GM21390 (cell line): ENCODE data around the gene WDR1.

Experiments
- ATAC-seq: cut with Tn5 transposase; IDR thresholded peaks from one replicate; pipeline ENCODE4 v1.9.1; 2021; ENCODE audit not compliant: unreplicated experiment

Gene WDR1

DNA sequence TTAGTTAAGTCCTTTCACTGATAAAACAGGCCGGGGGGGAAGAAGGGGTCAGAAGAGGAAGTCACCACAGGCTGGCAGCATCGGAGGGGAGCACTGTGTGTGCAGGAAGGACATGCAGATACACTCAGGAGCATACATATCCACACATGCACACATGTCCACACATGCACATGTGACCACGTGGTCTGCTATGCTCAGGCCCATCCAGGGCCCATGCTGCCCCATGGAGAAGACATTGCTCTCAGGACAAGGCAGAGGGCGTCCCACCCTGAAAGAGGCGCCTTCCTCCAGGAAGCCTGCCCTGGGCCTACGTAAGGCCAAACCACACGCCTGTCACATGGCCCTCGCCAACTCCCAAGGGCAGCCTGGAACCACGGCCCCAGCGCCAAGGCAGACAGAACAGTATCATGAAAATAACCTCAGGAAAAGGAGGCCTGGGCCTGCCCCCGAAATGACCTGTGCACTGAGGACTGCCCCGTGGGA is 15.8 kb downstream of the WDR1 start:
- no peak for ATAC-seq

DNA sequence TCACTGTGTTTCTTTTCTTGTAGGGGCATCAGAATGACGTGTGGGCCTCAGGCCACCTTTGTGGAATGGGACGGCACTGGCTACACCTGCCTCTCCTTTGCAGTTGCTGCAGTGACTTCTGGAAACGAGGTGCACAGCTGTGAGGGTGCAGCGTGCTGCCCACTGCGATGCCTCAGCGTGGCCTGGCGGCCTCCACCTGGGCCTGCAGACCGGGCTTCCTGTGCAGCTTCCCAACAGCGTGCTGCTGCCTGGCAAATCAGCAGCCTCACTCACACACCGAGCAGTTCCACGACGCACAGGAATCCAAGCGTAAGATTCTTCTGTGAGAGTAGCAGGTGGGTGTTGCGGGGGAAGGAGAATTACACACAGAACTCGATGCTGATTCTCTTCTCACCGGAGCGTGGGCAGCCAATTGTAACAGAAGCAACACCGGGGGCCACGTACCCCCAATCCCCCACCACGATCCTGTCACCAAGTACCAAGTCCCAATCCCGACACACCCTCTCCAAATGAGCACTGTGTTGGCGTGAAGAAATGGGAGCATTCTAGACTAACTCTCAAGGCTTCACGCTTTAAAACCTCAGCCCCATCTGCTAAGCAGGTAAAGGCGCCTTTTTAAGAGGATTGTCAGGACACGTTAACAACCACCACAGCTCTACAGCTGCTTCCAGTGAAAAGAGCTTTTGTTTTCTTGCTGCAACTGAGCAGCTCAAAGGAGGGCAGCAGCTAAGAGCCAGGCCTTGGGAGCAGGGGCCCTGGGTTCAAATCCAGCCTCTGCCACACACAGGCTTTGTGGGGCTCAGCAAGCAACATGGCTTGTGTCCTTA is 16.9 kb downstream of the WDR1 start:
- ATAC-seq, result no peak

GRCh38 chr4:10098780-10099160 is 17.8 kb downstream of the WDR1 start:
- ATAC-seq, result no peak

DNA sequence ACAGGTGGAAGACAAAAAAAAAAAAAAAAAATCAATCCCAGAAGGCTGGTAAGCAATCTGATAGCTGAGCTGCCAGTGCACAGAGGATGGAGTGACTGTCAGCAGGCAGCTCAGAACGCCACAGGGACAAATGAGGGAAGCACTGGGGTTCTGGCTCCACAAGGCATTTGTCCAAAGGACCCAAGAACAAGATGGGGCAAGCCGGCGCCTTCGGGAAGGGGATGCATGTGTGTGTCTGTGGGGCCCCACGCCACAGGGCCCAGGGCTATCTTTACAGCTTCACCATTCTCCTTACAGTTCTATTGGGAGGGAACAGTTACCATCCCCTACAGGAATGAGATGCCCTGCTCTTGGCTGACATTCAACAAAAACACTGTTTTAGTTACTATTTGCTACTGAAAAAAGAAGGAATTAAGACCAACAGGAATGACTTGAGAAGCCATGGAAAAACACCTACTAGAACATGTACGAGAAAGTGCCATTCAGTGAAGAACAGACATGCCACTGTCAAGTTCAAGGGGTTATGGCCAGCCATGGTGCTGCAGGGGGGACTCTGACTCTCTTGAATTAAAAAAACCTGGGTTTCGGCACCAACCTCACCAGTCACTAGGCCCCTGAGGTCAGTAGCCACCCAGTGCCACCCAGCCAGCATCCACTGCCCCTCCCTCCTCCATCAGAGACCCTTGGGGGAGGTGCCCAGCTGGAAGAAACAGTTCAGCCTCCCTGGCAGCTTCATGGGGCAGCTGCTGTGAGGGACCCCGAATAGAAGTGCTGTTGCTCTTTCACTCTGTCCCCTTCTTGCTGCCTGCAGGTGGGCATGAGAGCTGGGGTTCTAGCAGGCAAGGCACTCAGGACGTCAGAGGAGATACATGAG is 18.5 kb downstream of the WDR1 start:
- no peak for ATAC-seq

GRCh38 chr4:10096978-10097335 is 19.6 kb downstream of the WDR1 start:
- no peak for ATAC-seq

DNA sequence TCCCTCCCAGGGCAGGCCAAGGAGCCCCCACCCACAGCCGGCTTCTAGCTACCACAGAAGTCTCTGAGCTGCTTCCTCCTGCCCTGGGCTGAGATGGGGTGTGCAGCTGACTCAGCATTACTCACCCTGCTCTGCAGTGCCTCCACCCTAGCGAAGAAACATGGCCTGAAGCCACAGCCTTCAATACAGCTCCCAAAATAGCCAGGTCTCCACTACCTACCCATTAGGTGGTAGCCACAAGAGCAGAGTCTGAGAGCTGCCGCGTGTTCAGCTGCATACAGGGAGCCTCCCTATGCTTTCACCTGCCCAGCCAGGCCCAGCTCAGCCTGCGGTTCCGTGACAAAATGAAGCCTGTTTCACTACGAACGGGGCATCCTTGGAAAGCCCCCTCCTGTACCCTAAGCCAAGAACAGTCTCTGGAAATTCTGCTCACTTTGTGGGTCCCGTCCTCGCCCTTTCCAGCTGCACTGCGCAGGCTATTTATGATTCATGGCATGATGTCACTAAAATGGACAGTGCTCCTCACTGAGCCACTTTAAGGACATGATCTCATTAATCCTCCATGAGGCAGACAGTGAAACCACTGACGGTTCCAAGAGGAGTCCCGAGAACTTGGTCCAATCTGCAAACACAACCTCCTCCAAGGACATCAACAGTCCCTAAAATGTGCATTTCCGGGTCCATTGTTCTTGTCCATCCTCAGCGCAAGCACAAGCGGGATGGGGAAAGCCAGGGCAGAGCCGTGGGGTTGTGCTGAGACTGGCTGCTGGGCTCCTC is 20.2 kb downstream of the WDR1 start:
- peak; percentile 77 for ATAC-seq

DNA sequence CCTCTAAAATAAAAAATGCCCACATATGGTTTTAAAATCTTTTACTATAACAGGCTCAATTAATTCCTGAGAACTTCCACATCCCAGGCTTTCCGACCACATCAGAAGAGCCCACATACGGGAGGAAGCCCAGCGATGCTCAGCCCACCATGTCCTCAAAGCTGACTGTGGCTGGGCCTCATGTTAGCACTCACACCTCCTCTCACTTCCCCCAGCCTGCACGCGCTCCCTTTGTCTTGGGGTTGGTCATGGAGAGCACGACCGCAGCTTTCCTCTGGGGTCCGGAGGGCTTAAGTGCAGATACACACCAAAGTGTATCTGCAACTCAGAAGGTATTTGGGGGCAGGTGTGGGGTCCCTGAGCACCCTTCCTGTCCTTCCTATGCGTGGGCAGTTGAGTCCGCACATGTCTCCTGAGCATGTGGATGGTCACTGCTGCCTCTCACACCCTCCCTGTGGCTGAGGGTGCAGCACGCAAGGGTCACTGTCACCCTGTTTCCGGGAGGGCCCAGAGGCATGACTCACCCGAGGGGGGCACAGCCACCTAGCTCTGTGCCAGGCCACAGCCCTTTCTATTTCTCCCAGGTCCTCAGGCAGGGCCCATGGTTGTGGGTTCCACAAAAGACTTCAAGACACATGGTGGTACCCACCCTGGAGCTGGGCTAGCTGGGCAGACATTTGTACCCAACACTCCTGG is 21.2 kb downstream of the WDR1 start:
- no peak for ATAC-seq

DNA sequence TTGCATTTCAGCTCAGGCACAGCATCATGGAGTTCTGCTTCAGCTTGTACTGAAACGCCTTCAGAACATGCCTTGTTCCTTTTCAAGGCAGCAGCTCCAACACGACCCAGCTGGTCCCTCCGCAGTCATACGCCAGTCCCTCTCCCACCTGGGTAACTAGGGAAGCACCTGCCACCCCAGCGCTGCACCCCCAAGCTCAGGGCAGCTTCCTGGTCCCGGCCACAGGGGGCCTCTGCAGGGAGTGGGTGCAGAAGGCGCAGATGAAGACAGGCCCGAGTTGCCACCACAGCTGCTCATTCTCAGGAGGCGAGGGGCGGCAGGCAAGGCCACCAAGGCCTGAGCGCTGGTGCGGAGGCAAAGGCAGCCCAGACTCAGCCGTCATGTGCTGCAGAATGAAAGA is 21.8 kb downstream of the WDR1 start:
- no peak for ATAC-seq

- ATAC-seq, result no peak
Observed at GRCh38 chr4:10093801-10094552, 22.6 kb downstream of the WDR1 start.

DNA sequence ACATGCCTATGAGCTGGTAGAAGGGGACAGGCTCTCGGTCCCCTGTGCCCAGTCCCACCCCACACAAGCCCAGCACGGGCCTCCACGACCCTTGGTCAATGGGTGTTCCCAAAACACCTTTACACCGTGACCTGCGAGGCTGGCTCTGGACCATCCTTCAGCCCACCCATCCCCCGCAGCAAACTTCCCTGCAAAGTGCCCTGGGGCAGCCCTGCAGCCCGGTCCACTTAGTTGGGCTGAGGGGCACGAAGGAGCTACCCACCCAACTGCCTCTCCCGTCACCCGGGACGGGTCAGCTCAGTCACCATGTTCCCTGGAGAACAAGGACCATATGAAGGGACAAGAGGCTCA is 23.4 kb downstream of the WDR1 start:
- no peak for ATAC-seq

DNA sequence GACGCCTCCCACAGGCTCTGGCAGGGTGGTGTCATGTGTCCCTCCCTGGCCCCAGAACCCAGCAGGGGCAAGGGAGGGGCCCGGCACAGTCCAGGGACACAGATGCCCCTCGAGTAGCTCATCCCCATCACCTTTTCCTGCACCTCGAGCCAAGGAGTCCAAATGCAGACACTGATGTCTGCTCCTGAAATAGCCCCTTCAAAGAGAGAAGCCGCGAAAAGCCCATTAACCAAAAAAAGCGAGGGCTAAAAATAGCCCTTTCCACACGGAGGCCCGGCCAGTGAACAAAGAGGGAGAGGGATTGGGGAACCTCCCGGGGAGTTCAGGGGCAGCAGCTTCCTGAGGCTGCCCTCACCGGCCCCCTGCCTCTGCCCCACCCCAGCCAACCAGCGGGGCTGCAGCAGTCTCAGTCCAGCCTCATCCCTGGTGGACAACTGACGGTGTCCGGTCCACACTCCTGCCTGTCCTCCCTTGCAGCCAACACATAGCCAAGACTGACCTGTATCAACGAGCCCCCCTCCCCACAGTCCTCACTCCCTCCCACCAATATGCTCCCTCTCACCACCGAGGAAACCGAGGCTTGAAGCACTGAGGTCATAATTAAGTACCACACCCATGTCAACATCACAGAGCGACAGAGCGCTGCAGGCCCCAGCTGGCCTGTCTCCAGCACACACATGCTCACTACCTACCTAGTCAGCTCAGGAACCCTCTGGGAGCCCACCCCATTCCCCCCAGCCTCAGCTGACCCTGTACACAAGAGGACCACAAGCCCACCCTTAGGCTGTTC is 23.9 kb downstream of the WDR1 start:
- ATAC-seq, result no peak

GRCh38 chr4:10091531-10092181 is 24.9 kb downstream of the WDR1 start:
- ATAC-seq, result no peak

GRCh38 chr4:10090467-10091250 is 25.9 kb downstream of the WDR1 start:
- no peak for ATAC-seq

- ATAC-seq, result no peak
Observed at GRCh38 chr4:10089346-10089745, 27.3 kb downstream of the WDR1 start.

DNA sequence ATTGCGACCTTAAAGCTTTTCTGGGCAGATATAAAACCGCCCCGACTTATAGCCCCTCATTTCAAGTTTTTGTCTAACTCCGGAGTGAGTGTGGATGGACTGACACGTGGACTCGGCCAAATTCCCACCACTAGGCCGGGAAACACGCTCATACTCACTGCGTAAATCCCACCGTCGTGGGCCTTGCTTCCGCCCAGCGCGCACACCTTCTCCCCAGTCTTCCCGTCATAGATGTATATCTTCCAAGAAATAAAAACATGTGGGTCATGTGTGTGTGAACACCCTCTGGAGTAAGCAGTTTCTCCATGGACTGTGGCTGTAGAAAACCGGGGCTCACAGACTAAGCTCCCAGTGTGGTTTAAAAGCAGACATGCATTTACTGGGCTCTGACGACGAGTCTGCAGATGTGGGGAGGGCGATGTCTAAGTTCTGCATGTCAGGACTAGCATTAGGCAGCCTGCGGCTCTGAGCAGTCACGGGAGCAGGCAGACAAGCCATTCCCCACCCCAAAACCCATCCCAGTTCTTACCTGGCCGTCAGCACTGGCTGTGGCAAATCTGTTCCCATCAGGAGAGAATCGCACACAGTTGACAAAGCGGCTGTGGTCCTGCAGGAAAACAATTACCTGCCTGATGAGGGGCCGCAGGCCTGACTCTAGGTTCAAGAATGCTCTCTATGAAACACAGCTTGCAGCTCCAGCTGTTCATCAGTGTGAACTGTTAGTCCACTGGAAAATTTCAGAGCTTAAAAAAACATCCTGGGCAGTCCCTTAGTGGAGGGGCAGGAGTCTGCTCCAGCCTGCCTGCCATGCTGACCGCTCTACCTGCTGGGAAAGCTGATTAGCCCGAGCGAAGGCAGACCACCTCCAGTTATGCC is 28.2 kb downstream of the WDR1 start:
- ATAC-seq, result no peak

GRCh38 chr4:10087152-10087791 is 29.3 kb downstream of the WDR1 start:
- no peak for ATAC-seq
